Measurements from ENCODE around the gene RFK. TPM values are rescaled to one million over a fixed set of nuclear protein-coding genes. Genes with fewer than 3 reads are reported as not detected.

The RFK gene
- total and polyA plus RNA-seq, 2 of the 13 experiments (the other 11 are each of a cell fraction or from before 2014, with no cell fraction given): 18.2 to 37.2 TPM

- intact Hi-C loops (cut with micrococcal nuclease; ENCODE audit: unreplicated experiment) (no loop called here), in situ Hi-C loops (cut with HindIII; ENCODE audit: extremely low pct_ligation_motif_present, low pct_unique_long_range_greater_than_20kb) (no loop called here)
- FAIRE-seq: peak; percentile 58
- H3K36me3 ChIP-seq (replicated peaks in 1 of 2; ENCODE audit: control insufficient read depth in 1 of 2, insufficient read depth in 2 of 2, low read length in 2 of 2): no peaks in the 10 kb centered on the region
- no peaks in the 10 kb centered on the region for H4K20me1 ChIP-seq (ENCODE audit: insufficient read depth, low read length)
- no peaks in the 10 kb centered on the region for H3K79me2 ChIP-seq (ENCODE audit: insufficient read depth, low read length)
- no peaks in the 10 kb centered on the region for H3K27me3 ChIP-seq (ENCODE audit: control insufficient read depth in 1 of 2, insufficient read depth in 2 of 2, low read length in 2 of 2)
- BruUV-seq (replicated peaks): no TSS peak
- peaks cover 42% of the 10 kb centered on the region for H3K4me1 ChIP-seq (ENCODE audit: insufficient read depth, low read length)
- ATAC-seq: peak; percentile 71
- no peaks in the 10 kb centered on the region for H3K9me3 ChIP-seq (ENCODE audit: low read length)
- no peak overlapping the region for H3K27ac ChIP-seq (ENCODE audit: extremely low read length, insufficient read depth, low read length)
- no peak overlapping the region for H3K9ac ChIP-seq (ENCODE audit: insufficient read depth, low read depth, low read length)
- peak; percentile 85 for DNase-seq (ENCODE audit: low spot score)
- H2AFZ ChIP-seq (ENCODE audit: low read length): no peak overlapping the region
- CTCF ChIA-PET (ENCODE audit: low intra/inter-chr PET ratio, low total read pairs): no interaction called here
- WGBS (ENCODE audit: low lambda C conversion rate): 76% methylated on average over 10 of the region's 10 CpGs
- H3K4me2 ChIP-seq (ENCODE audit: low read depth, low read length): no peak overlapping the region; the same call in 1 of the 2 replicates
- H3K4me3 ChIP-seq (replicated peaks in 1 of 3; ENCODE audit: insufficient read depth in 1 of 3, low read depth in 2 of 3, low read length in 3 of 3): no peak overlapping the region
- POLR2A ChIA-PET: interaction anchor here (2.8 kb wide), 1 partner anchor 19 kb away, joined by 18 read pairs; the partner anchor contains the start of gene RFK
- TF ChIP-seq ZNF773 (CRISPR knock-in tag; IDR thresholded peaks at IDR 0.05; ENCODE audit: borderline replicate concordance): no peak
- TF ChIP-seq REXO4 (CRISPR knock-in tag; IDR thresholded peaks at IDR 0.05; ENCODE audit: borderline replicate concordance): no peak
- TF ChIP-seq GLMP (CRISPR knock-in tag; IDR thresholded peaks at IDR 0.05; ENCODE audit: borderline replicate concordance): no peak
- TF ChIP-seq GATAD2A (CRISPR knock-in tag; IDR thresholded peaks at IDR 0.05): peak; percentile 63
- no peak for TF ChIP-seq HNRNPK (IDR thresholded peaks at IDR 0.05; ENCODE audit: low read depth, low read length, poor library complexity, severe bottlenecking)
- TF ChIP-seq PRPF4 (IDR thresholded peaks at IDR 0.05; ENCODE audit: low read depth, low read length, poor library complexity, severe bottlenecking): no peak
- TF ChIP-seq IRX3 (CRISPR knock-in tag; IDR thresholded peaks at IDR 0.05; ENCODE audit: borderline replicate concordance, low read depth): no peak
- TF ChIP-seq GRHL1 (CRISPR knock-in tag; conservative IDR thresholded peaks at IDR 0.05): no peak
- no peak for TF ChIP-seq NAIF1 (CRISPR knock-in tag; IDR thresholded peaks at IDR 0.05; ENCODE audit: borderline replicate concordance)
- TF ChIP-seq ATF7 (IDR thresholded peaks at IDR 0.05): peak; percentile 61
- TF ChIP-seq ATF7 (CRISPR knock-in tag; IDR thresholded peaks at IDR 0.05): no peak
- no peak for TF ChIP-seq KAT2B (IDR thresholded peaks at IDR 0.05; ENCODE audit: borderline replicate concordance, low read depth, low read length)
- TF ChIP-seq SOX13 (IDR thresholded peaks at IDR 0.05): no peak
- peak in 1 of 2 experiments; percentile 38; a peak in 1 of 4 replicates for TF ChIP-seq SOX13 (CRISPR knock-in tag; conservative IDR thresholded peaks at IDR 0.05 in 1 of 2, IDR thresholded peaks at IDR 0.05 in 1 of 2)
- TF ChIP-seq SMAD9 (CRISPR knock-in tag; IDR thresholded peaks at IDR 0.05): no peak
- TF ChIP-seq ZNF574 (CRISPR knock-in tag; IDR thresholded peaks at IDR 0.05): no peak
- no peak for TF ChIP-seq TGIF2 (CRISPR knock-in tag; IDR thresholded peaks at IDR 0.05)
- TF ChIP-seq ZBTB42 (CRISPR knock-in tag; IDR thresholded peaks at IDR 0.05): no peak
Measured at GRCh38 chr9:76374783-76375559, 19.3 kb downstream of the RFK start.

Data from HepG2 (cell line).